ENCODE results near the gene PTGFRN. TPM values are rescaled to one million over a fixed set of nuclear protein-coding genes. Genes with fewer than 3 reads are reported as not detected.
A peak's percentile ranks its signal among the peaks of the same experiment; 100 is the strongest.

Gene PTGFRN
- total RNA-seq, 1 donor from 2014 or later: 52.7 TPM

DNA sequence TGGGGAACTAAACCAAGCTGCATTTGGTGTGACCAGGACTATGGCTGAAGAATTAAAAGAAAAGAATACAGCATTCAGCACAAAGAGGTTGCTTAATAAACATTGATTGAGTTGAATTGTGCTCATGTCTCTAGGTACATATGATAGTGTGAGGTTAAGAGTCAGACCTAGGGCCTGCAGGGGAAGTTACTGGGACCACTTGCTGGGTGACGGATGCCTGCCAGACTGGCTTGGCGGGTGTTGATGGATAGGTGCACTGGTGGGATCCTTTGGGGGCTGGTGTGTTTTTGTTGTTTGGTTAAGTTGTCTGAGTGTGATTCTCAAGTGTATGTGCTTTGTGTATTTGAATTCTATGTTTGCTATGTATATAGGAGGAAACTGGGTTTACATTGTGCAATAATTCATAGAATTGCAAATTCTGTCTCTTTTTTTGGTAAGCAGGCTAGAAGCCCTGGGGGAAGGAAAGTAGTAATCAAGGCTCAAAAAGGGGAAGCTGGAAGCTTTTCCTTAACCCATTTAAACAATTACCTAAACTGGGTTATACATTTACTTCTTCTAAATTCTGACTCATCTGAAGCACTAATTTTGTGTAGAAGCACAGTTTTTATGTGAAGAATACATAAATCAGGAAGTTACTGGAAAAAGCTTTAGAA, 93.6 kb downstream of the PTGFRN start:
- DNase-seq: no peak

GRCh38 chr1:117007719-117008013, 98.0 kb downstream of the PTGFRN start:
- no peak for DNase-seq

DNA sequence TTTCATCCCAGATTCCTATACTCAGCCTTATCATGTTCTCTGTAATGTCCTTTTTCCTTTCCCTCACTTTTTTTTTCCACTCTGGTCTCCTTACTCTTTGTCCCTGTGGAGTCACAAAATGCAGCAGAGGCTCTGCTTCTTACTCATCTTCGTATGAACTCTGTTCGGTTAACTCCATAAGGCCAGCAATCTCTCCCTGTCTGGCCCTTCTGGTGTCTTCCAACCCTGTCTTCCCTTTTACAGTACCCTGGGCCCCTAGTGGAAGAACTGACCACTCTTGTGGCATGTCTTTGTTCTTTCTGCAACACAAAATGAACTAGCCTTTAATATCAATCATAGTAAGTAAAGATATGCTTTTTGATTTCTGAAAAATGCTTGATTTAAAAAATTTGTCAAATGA, 98.9 kb downstream of the PTGFRN start:
- no peak for DNase-seq

GRCh38 chr1:117009132-117009531, 99.4 kb downstream of the PTGFRN start:
- DNase-seq: no peak

- DNase-seq: no peak
These were observed 100.7 kb downstream of the PTGFRN start for GRCh38 chr1:117010310-117010969.

GRCh38 chr1:117011334-117011733, 101.6 kb downstream of the PTGFRN start:
- no peak for DNase-seq

GRCh38 chr1:117013309-117013858, 103.7 kb downstream of the PTGFRN start:
- DNase-seq: no peak

DNA sequence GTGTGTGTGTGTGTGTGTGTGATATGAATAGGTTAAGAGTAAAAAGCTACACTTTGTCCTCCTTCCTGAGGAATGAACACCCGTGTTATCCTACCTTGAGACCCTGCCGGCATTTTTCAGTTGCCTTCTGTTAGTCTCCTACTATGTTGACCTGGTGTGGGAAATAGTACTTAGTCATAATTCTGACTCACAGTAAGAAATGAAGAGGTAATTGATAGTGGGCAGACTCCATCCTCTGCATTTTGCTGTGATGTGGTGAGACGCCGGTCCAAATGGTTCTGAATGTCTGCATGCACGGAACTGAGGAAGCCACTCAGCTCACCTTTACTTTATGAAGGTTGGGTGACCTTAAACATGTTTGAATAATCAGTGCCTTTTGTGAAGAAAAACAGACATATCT, 104.5 kb downstream of the PTGFRN start:
- DNase-seq: no peak

- DNase-seq: no peak
These were observed 106.0 kb downstream of the PTGFRN start for GRCh38 chr1:117015724-117016123.

DNA sequence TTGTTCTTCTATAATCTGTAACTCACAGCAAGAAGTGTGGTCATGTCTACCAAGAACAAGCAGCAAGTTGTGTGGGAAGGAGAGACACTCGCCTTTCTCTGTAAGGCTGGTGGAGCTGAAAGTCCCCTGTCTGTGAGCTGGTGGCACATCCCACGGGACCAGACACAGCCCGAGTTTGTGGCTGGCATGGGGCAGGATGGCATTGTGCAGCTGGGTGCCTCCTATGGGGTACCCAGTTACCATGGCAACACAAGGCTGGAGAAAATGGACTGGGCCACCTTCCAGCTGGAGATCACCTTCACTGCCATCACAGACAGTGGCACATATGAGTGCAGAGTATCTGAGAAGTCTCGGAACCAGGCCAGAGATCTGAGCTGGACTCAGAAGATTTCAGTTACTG, 107.3 kb downstream of the PTGFRN start:
- no peak for DNase-seq

DNA sequence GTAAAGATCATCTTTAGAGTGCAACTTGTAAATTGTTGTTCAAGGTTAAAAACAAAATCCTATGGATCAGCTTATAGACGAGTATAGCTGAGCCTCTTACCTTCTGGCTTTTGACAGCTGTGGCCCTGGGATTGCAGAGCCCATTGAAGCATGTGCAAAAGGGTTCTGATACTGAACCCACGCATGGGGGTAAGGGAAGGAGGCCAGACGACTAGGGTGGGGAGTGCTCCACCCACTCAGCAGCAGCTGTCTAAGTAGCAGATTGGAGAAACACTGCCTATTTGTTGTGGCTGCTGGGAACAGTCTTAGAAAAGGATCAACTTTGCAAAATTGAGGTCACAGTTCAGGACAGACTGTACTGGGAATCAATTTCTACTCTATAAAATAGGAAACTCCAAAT, 107.9 kb downstream of the PTGFRN start:
- DNase-seq: peak; percentile 16

DNA sequence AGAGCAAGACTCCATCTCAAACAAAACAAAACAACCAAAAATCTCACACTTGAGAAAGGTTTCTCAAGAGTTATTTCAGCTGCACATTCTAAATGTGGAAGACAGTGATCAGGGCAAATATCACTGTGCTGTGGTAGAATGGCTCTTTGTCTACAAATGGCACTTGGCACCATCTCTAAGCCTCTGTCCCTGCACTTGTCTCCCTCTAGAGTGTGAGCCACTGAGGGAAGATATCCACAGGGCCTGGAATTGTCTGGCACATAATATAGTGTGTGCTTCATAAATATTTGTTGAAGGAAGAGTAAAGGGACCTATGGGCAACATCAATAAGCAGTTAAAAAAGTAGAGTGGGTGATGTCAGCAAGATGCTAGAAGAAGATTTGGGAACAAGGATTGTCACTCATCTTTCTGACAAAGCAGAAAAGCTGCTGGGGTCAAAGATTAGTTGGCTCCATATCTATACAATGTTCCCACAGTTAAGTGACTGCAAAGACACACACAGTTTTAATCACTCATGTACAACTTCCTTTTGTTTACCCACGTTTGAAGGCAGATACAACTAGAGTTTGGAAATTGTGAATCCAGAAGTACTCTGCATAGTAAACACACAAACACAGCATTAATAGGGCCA, 110.9 kb downstream of the PTGFRN start:
- DNase-seq: no peak

DNA sequence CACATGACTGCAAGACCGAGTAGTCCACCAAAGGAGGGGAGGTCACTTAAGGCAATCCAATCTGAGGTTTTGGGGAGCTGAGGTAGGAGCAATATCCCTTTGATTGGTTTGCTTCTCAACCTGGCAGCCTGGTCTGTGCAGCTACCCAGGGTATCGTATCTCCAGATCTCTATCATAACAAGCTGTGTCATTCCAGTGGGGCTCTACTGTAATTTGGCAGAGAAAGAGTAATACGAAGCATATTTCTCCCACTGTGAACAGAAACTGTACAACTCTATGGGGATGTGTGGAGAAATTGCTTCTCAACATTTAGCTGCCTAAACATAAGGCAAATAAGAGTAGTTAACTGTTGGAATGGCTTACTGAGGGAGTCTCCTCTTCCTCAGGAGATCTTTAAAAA, 112.4 kb downstream of the PTGFRN start:
- no peak for DNase-seq

DNA sequence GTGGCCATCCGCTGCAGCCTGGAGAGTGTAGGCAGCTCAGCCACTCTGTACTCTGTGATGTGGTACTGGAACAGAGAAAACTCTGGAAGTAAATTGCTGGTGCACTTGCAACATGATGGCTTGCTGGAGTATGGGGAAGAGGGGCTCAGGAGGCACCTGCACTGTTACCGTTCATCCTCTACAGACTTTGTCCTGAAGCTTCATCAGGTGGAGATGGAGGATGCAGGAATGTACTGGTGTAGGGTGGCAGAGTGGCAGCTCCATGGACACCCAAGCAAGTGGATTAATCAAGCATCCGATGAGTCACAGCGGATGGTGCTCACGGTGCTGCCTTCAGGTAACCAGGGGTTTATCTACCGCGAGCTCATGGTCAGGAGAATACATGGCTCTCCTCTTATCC, 115.9 kb downstream of the PTGFRN start:
- DNase-seq: no peak

DNA sequence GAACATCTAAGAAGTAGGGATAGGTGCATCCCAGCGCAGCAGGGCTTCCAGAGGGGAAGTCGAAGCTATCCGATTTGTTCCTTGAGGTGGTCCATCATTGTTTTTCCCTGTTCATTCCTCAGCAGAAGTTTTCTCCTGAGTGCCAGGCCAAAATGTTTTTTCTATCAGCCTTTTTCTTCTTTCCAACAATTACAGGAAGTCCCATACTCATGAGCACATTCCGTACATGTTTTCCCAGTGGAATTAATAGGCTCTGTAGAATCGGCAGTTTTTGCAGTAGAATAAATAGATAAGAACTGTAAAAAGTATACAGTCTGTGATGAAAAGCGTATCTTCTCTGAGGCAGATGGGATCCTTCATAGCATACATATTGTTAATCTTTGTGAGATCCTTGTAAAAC, 116.6 kb downstream of the PTGFRN start:
- DNase-seq: no peak

- DNase-seq: no peak
These were observed 120.0 kb downstream of the PTGFRN start for GRCh38 chr1:117029685-117030084.

GRCh38 chr1:117030271-117030877, 120.7 kb downstream of the PTGFRN start:
- DNase-seq: no peak

- DNase-seq: no peak
These were observed 122.5 kb downstream of the PTGFRN start for GRCh38 chr1:117032266-117032665.

- DNase-seq: no peak
These were observed 123.2 kb downstream of the PTGFRN start for GRCh38 chr1:117032681-117033539.

DNA sequence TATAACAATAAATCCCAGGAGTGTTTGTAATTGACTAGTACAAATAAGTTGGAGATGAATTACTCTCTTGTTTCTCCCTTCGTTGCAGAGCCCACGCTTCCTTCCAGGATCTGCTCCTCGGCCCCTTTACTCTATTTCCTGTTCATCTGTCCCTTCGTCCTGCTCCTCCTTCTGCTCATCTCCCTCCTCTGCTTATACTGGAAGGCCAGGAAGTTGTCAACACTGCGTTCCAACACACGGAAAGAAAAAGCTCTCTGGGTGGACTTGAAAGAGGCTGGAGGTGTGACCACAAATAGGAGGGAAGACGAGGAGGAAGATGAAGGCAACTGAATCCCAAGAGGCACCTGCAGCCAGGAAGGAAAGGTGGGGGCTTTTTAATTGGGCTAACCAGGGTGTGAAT, 124.1 kb downstream of the PTGFRN start:
- DNase-seq: no peak

GRCh38 chr1:117034791-117035290, 125.1 kb downstream of the PTGFRN start:
- DNase-seq: no peak

- no peak for DNase-seq
These were observed 126.3 kb downstream of the PTGFRN start for GRCh38 chr1:117036018-117036461.
